ENCODE data around the gene SPATS2. TPM values are rescaled to one million over a fixed set of nuclear protein-coding genes. Genes with fewer than 3 reads are reported as not detected.
A peak's percentile ranks its signal among the peaks of the same experiment; 100 is the strongest.

SPATS2 gene
- total and polyA plus RNA-seq, 3 donors from 2014 or later = 47.1 to 67.5 (median 65.0) TPM

- no peak for TF ChIP-seq CTCF (IDR thresholded peaks at IDR 0.05)
- no peak for TF ChIP-seq POLR2A (IDR thresholded peaks at IDR 0.05)
- intact Hi-C loops (cut with DNase I; ENCODE audit: low total_unique reads) = no loop called here
- Histone ChIP-seq H3K36me3 (ENCODE audit: low read depth, missing control alignments) (no peaks in the 10 kb centered on the region), H3K4me1 (no peaks in the 10 kb centered on the region), H3K4me3 (no peak overlapping the region), H3K27me3 (no peaks in the 10 kb centered on the region), H3K9me3 (no peaks in the 10 kb centered on the region), H3K27ac (no peak overlapping the region)
- DNase-seq = no peak
- WGBS, 2 donors = 59 to 97% methylated on average over 3 of the region's 3 CpGs
These were observed 84.4 kb downstream of the SPATS2 start for GRCh38 chr12:49451468-49452259.

GRCh38 chr12:49455501-49455900, 88.2 kb downstream of the SPATS2 start:
- Histone ChIP-seq H3K9me3 (no peaks in the 10 kb centered on the region), H3K36me3 (ENCODE audit: low read depth, missing control alignments) (no peaks in the 10 kb centered on the region), H3K4me1 (peaks cover 4% of the 10 kb centered on the region), H3K4me3 (no peak overlapping the region), H3K27me3 (no peaks in the 10 kb centered on the region), H3K27ac (no peak overlapping the region)
- TF ChIP-seq POLR2A (IDR thresholded peaks at IDR 0.05) = no peak
- no peak for TF ChIP-seq CTCF (IDR thresholded peaks at IDR 0.05)
- 93 to 97% methylated on average over 6 of the region's 6 CpGs for WGBS, 2 donors
- intact Hi-C loops (cut with DNase I; ENCODE audit: low total_unique reads) = no loop called here
- no peak for DNase-seq

GRCh38 chr12:49456131-49456679, 88.9 kb downstream of the SPATS2 start:
- no peaks in the 10 kb centered on the region for H3K9me3 ChIP-seq
- intact Hi-C loops (cut with DNase I; ENCODE audit: low total_unique reads) = no loop called here
- H3K27ac ChIP-seq = no peak overlapping the region
- no peaks in the 10 kb centered on the region for H3K36me3 ChIP-seq (ENCODE audit: low read depth, missing control alignments)
- H3K27me3 ChIP-seq = no peaks in the 10 kb centered on the region
- H3K4me3 ChIP-seq = no peak overlapping the region
- TF ChIP-seq POLR2A (IDR thresholded peaks at IDR 0.05) = no peak
- TF ChIP-seq CTCF (IDR thresholded peaks at IDR 0.05) = no peak
- peaks cover 4% of the 10 kb centered on the region for H3K4me1 ChIP-seq
- no peak for DNase-seq
- whole genome bisulfite sequencing, 2 donors = 90 to 92% methylated on average over 2 of the region's 2 CpGs

GRCh38 chr12:49458816-49459215, 91.6 kb downstream of the SPATS2 start:
- 60 to 79% methylated on average over 3 of the region's 3 CpGs for WGBS, 2 donors
- Histone ChIP-seq H3K27ac (no peak overlapping the region), H3K36me3 (ENCODE audit: low read depth, missing control alignments) (no peaks in the 10 kb centered on the region), H3K27me3 (no peaks in the 10 kb centered on the region), H3K9me3 (no peaks in the 10 kb centered on the region), H3K4me1 (peaks cover 7% of the 10 kb centered on the region), H3K4me3 (no peak overlapping the region)
- intact Hi-C loops (cut with DNase I; ENCODE audit: low total_unique reads) = no loop called here
- DNase-seq = peak; percentile 76
- no peak for TF ChIP-seq CTCF (IDR thresholded peaks at IDR 0.05)

- DNase-seq = no peak
- intact Hi-C loops (cut with DNase I; ENCODE audit: low total_unique reads) = no loop called here
- Histone ChIP-seq H3K36me3 (ENCODE audit: low read depth, missing control alignments) (no peaks in the 10 kb centered on the region), H3K27ac (no peak overlapping the region), H3K27me3 (no peaks in the 10 kb centered on the region), H3K9me3 (no peaks in the 10 kb centered on the region), H3K4me3 (no peak overlapping the region), H3K4me1 (peaks cover 7% of the 10 kb centered on the region)
- 26 to 30% methylated on average over 1 of the region's 1 CpG for WGBS, 2 donors
- TF ChIP-seq CTCF (IDR thresholded peaks at IDR 0.05) = no peak
- TF ChIP-seq POLR2A (IDR thresholded peaks at IDR 0.05) = no peak
These were observed 94.0 kb downstream of the SPATS2 start for GRCh38 chr12:49461221-49461620.

Measured in testis (tissue), 3 donors.